ENCODE data around the gene DAZL.
A peak's percentile ranks its signal among the peaks of the same experiment; 100 is the strongest.

Gene DAZL

DNA sequence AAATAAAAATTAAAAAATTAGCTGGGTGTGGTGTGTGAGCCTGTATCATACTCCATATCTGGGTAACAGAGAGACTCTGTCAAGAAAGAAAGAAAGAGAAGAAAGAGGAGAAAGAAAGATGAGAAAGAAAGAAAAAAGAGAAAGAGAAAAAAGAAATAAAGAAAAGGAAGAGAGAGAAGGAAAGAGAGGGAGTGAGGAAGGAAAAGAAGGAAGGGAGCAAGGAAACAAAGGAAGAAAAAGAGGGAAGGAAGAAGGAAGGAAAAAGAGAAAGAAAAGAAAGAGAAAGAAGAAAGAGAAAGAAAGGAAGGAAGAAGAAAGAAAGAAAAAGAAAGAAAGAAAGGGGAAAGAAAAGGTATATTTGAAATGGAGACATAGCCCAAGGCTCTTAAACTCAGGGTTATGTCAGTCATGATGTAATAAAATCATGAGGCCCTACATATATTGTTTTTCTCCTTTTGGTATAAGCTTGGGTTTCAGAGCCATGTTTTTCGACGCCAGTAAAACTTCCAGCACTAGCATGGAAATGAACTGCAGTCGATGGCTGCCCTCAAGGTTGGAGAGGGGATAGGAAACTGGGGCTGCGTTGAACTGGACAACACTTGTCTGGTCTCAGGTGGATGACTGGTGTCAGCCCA, 53.8 kb downstream of the DAZL start:
- Histone ChIP-seq H3K79me2 (ENCODE audit: insufficient read depth, low read length) (no peaks in the 10 kb centered on the region), H4K20me1 (ENCODE audit: insufficient read depth, low read length) (no peaks in the 10 kb centered on the region), H3K27ac (ENCODE audit: low read length) (peak overlapping the region; percentile 82; the same call in 1 of the 2 replicates), H3K36me3 (ENCODE audit: insufficient read depth, low read length) (no peaks in the 10 kb centered on the region), H3K9ac (ENCODE audit: low read depth, low read length) (peak overlapping the region; percentile 37; the same call in 1 of the 2 replicates), H3K4me2 (ENCODE audit: insufficient read depth, low read length) (no peak overlapping the region), H2AFZ (ENCODE audit: low read depth, low read length) (peak overlapping the region; percentile 84), H3K27me3 (ENCODE audit: insufficient read depth, low read length, poor library complexity) (no peaks in the 10 kb centered on the region), H3K9me3 (ENCODE audit: insufficient read depth, low read length, severe bottlenecking) (no peaks in the 10 kb centered on the region), H3K4me3 (ENCODE audit: low read depth in 1 of 2, low read length in 2 of 2) (no peak overlapping the region), H3K4me1 (ENCODE audit: insufficient read depth, low read length) (peaks cover 14% of the 10 kb centered on the region)
- peak; percentile 17; the same call in 2 of the 3 replicates for ATAC-seq (ENCODE audit: insufficient read depth, low read depth)
- DNase-seq = no peak
- TF ChIP-seq EZH2 (IDR thresholded peaks at IDR 0.05; ENCODE audit: borderline replicate concordance, low read depth, low read length, severe bottlenecking) = no peak
- TF ChIP-seq CTCF (IDR thresholded peaks at IDR 0.05; ENCODE audit: borderline replicate concordance, extremely low read depth, low read length, poor library complexity, severe bottlenecking) = no peak

DNA sequence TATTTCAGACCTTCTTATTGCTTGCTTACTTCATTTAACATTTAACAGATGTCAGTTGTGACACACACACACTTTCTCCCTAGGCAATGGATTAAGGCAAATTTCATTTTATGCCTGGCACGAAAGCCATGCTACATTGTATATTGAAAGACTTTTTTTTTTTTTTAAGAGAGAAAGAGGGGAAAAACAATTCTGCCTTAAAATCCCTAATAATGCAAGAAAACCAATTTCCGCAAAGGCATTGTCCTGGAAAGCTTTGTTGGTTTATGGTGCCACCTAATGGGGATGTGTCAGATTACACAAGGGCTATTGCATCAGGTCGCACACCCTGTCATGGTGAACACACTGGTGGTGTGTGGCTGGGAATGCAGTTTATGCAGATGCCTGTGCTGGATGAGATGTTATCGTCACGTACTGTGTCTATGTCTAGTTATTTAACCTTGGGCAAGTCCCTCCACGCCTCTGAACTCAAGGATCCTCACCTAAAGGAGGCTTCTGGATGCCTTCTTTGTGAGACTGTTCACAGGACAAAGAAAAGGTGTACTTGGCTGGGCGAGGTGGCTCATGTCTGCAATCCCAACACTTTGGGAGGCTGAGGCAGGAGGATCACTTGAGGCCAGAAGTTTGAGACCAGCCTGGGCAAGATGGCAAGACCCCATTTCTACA, 54.4 kb downstream of the DAZL start:
- Histone ChIP-seq H4K20me1 (ENCODE audit: insufficient read depth, low read length) (no peaks in the 10 kb centered on the region), H3K4me3 (ENCODE audit: low read depth in 1 of 2, low read length in 2 of 2) (no peak overlapping the region), H3K27me3 (ENCODE audit: insufficient read depth, low read length, poor library complexity) (no peaks in the 10 kb centered on the region), H3K4me1 (ENCODE audit: insufficient read depth, low read length) (peaks cover 14% of the 10 kb centered on the region), H2AFZ (ENCODE audit: low read depth, low read length) (peak overlapping the region; percentile 84), H3K9me3 (ENCODE audit: insufficient read depth, low read length, severe bottlenecking) (no peaks in the 10 kb centered on the region), H3K9ac (ENCODE audit: low read depth, low read length) (peak overlapping the region; percentile 37), H3K36me3 (ENCODE audit: insufficient read depth, low read length) (no peaks in the 10 kb centered on the region), H3K27ac (ENCODE audit: low read length) (peak overlapping the region; percentile 82), H3K4me2 (ENCODE audit: insufficient read depth, low read length) (peak overlapping the region; percentile 33), H3K79me2 (ENCODE audit: insufficient read depth, low read length) (no peaks in the 10 kb centered on the region)
- DNase-seq = peak; percentile 88
- TF ChIP-seq CTCF (IDR thresholded peaks at IDR 0.05; ENCODE audit: borderline replicate concordance, extremely low read depth, low read length, poor library complexity, severe bottlenecking) (peak; percentile 97), EZH2 (IDR thresholded peaks at IDR 0.05; ENCODE audit: borderline replicate concordance, low read depth, low read length, severe bottlenecking) (no peak)
- peak; percentile 97 for ATAC-seq (ENCODE audit: insufficient read depth, low read depth)

DNA sequence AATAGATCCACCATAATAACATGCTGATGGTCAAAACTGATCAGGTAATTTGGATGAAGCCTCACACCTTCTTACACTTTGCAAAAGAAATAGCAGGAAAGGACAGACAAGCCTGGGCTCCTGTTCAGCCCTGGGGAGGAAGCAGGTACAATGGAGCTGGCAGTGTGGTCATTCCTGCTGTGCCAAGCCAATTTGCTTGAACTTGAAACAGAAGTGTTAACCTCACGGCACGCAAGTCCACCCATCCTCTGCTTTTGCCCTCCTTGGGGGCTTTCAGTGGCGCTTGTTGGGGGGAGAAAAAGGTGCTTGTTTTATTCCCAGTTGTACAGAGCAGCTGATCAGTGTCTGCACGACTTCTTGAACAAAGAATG, 54.9 kb downstream of the DAZL start:
- no peaks in the 10 kb centered on the region for H4K20me1 ChIP-seq (ENCODE audit: insufficient read depth, low read length)
- no peaks in the 10 kb centered on the region for H3K27me3 ChIP-seq (ENCODE audit: insufficient read depth, low read length, poor library complexity)
- no peak overlapping the region for H3K4me3 ChIP-seq (ENCODE audit: low read depth in 1 of 2, low read length in 2 of 2)
- H3K4me2 ChIP-seq (ENCODE audit: insufficient read depth, low read length) = peak overlapping the region; percentile 33
- peaks cover 14% of the 10 kb centered on the region for H3K4me1 ChIP-seq (ENCODE audit: insufficient read depth, low read length)
- peak; percentile 23 for DNase-seq
- peak overlapping the region; percentile 82 for H3K27ac ChIP-seq (ENCODE audit: low read length)
- ATAC-seq (ENCODE audit: insufficient read depth, low read depth) = peak; percentile 13; the same call in 1 of the 3 replicates
- peak overlapping the region; percentile 37 for H3K9ac ChIP-seq (ENCODE audit: low read depth, low read length)
- H3K79me2 ChIP-seq (ENCODE audit: insufficient read depth, low read length) = no peaks in the 10 kb centered on the region
- H3K36me3 ChIP-seq (ENCODE audit: insufficient read depth, low read length) = no peaks in the 10 kb centered on the region
- H2AFZ ChIP-seq (ENCODE audit: low read depth, low read length) = peak overlapping the region; percentile 75
- no peak for TF ChIP-seq EZH2 (IDR thresholded peaks at IDR 0.05; ENCODE audit: borderline replicate concordance, low read depth, low read length, severe bottlenecking)
- no peak for TF ChIP-seq CTCF (IDR thresholded peaks at IDR 0.05; ENCODE audit: borderline replicate concordance, extremely low read depth, low read length, poor library complexity, severe bottlenecking)
- no peaks in the 10 kb centered on the region for H3K9me3 ChIP-seq (ENCODE audit: insufficient read depth, low read length, severe bottlenecking)
